Adrenal gland (tissue), 12 donors: Measurements from ENCODE around the gene GPR68. TPM values are rescaled to one million over a fixed set of nuclear protein-coding genes. Genes with fewer than 3 reads are reported as not detected.
A peak's percentile ranks its signal among the peaks of the same experiment; 100 is the strongest.

Experiments
- DNase-seq, 7 donors: peaks; one replicate each; pipeline ENCODE4 v3.0.0-alpha.2; 2019 to 2020
- H3K27ac ChIP-seq, 5 donors: fragments of 200-600 bp; sonication (generic) in 4 of 5; 1 replicate in 3 of 5; 2 replicates in 2 of 5; pipeline versions ENCODE4 v1.5.1 to v1.8.0; 2016 to 2020; ENCODE audit warnings: mild to moderate bottlenecking in 1 of 5
- H3K27me3 ChIP-seq: fragments of 200-600 bp; 2 replicates; pipeline ENCODE4 v1.8.0; 2021
- H3K36me3 ChIP-seq, 2 donors: fragments of 200-600 bp; replicated peaks in 1 of 2; 1 replicate in 1 of 2; 2 replicates in 1 of 2; pipeline versions ENCODE4 v1.5.1 to v1.8.0; 2018 to 2022
- H3K4me1 ChIP-seq, 2 donors: fragments of 200-600 bp; replicated peaks in 1 of 2; 1 replicate in 1 of 2; 2 replicates in 1 of 2; pipeline versions ENCODE4 v1.5.1 to v1.8.0; 2018 to 2021
- H3K4me3 ChIP-seq, 4 donors: fragments of 200-600 bp; sonication (generic) in 3 of 4; one replicate each; pipeline ENCODE4 v1.5.1; 2016 to 2018
- H3K9me3 ChIP-seq, 3 donors: fragments of 200-600 bp; sonication (generic) in 1 of 3; replicated peaks in 1 of 3; 1 replicate in 2 of 3; 2 replicates in 1 of 3; pipeline versions ENCODE4 v1.5.1 to v1.8.0; 2016 to 2021
- CTCF ChIP-seq, 6 experiments: fragments of 450-650 bp in 4 of 6; fragments of 200-600 bp in 2 of 6; sonication (generic) in 1 of 6; IDR thresholded peaks; 1 replicate in 5 of 6; 2 replicates in 1 of 6; pipeline versions ENCODE4 v1.5.1 to v1.8.0; 2016 to 2021; ENCODE audit warnings: antibody characterized with exemption in 6 of 6, mild to moderate bottlenecking in 2 of 6, moderate library complexity in 1 of 6
- POLR2A ChIP-seq, 2 donors: fragments of 450-650 bp; IDR thresholded peaks; one replicate each; pipeline ENCODE4 v1.6.1; 2017; ENCODE audit warnings: antibody characterized with exemption in 2 of 2, mild to moderate bottlenecking in 2 of 2, moderate library complexity in 1 of 2
- WGBS, 4 donors: extraction: QIAGEN DNeasy Blood & Tissue Kit in 2 of 4; methylation state at CpG; one replicate each; pipeline versions ENCODE4 v1.1.5 to v1.1.7; 2013 to 2017; 5-methylcytosine and 5-hydroxymethylcytosine counted together
- intact Hi-C, 2 donors: fragments of 100-400 bp; cut with DNase I; formaldehyde crosslinking; loops; one replicate each; pipeline versions ENCODE4 v1.14.1 to v1.15.0; 2022 to 2023
- polyA plus RNA-seq, 3 donors: library from polyadenylated mRNA; stranded (reverse); fragments of 200-250 nt in 2 of 3; fragments of 350-450 nt in 1 of 3; fragmentation: Illumina TruSeq in 1 of 3; extraction: RNeasy Lipid Tissue Mini Kit (QIAGEN cat#74804) in 1 of 3; gene quantifications; one replicate each; pipeline ENCODE4 v1.2.3, GENCODE V29; 2013 to 2014
- total RNA-seq, 9 donors: library from RNA; depleted of rRNA in 4 of 9; stranded (reverse); fragments of >200 nt in 4 of 9; fragments of 120-200 nt in 1 of 9; fragmentation: NEBNext Ultra II Directional in 1 of 9; extraction: Animal tissue kit (Norgen Biotek cat#: 25700) in 1 of 9; gene quantifications; one replicate each; pipeline versions ENCODE4 v1.1.0 to v1.2.4, GENCODE V29; 2013 to 2023
- donor health status: healthy with polysubstance abuse.
- donor health status: Bipolar disorder and iron deficiency.
- donor health status: DM: yes; HTN: yes; CAD: no.
- donor health status: DM: no; HTN: no; CAD: no.
- donor health status: DM: no; HTN: no; CAD: no.
- donor health status: DM: yes; HTN: yes; CAD: no.

GPR68 gene
- total and polyA plus RNA-seq, 12 donors = 0.28 to 4.5 (median 1.0) TPM; not detected in 1

GRCh38 chr14:91265404-91265803 lies 20.9 kb upstream of the GPR68 start:
- H3K4me1 ChIP-seq = peaks cover 8 to 11% of the 10 kb centered on the region in 2 donors
- no peak for DNase-seq
- H3K27ac ChIP-seq = no peak overlapping the region
- 93 to 94% (median 94%) methylated on average over 7 of the region's 7 CpGs for WGBS, 4 donors
- H3K4me3 ChIP-seq = no peak overlapping the region
- intact Hi-C loops = no loop called here
- no peak for TF ChIP-seq POLR2A (IDR thresholded peaks at IDR 0.05)
- no peak for TF ChIP-seq CTCF (IDR thresholded peaks at IDR 0.05)
- H3K36me3 ChIP-seq = no peaks in the 10 kb centered on the region
- H3K27me3 ChIP-seq = no peaks in the 10 kb centered on the region
- no peaks in the 10 kb centered on the region for H3K9me3 ChIP-seq

GRCh38 chr14:91264151-91265150 lies 19.9 kb upstream of the GPR68 start:
- H3K36me3 ChIP-seq = no peaks in the 10 kb centered on the region
- 12 to 48% (median 21%) methylated on average over 16 to 67 of the region's 69 CpGs for WGBS, 4 donors
- H3K27me3 ChIP-seq = no peaks in the 10 kb centered on the region
- no peaks in the 10 kb centered on the region for H3K9me3 ChIP-seq
- no peak for TF ChIP-seq CTCF (IDR thresholded peaks at IDR 0.05)
- TF ChIP-seq POLR2A (IDR thresholded peaks at IDR 0.05) = no peak
- H3K4me1 ChIP-seq = peaks cover 4 to 8% of the 10 kb centered on the region in 2 donors
- peak in 4 of 7 donors; percentile 33 to 44 (median 42) for DNase-seq
- peak overlapping the region in 1 of 4 donors; percentile 64 for H3K4me3 ChIP-seq
- intact Hi-C loops = no loop called here
- no peak overlapping the region for H3K27ac ChIP-seq

GRCh38 chr14:91263329-91263728 lies 18.8 kb upstream of the GPR68 start:
- H3K27me3 ChIP-seq = no peaks in the 10 kb centered on the region
- intact Hi-C loops = no loop called here
- no peak overlapping the region for H3K27ac ChIP-seq
- H3K4me1 ChIP-seq = peaks cover 0 to 3% of the 10 kb centered on the region in 2 donors
- DNase-seq = no peak
- no peak for TF ChIP-seq POLR2A (IDR thresholded peaks at IDR 0.05)
- TF ChIP-seq CTCF (IDR thresholded peaks at IDR 0.05) = no peak
- WGBS, 4 donors = 89 to 97% (median 93%) methylated on average over 2 of the region's 2 CpGs
- H3K36me3 ChIP-seq = no peaks in the 10 kb centered on the region
- H3K9me3 ChIP-seq = no peaks in the 10 kb centered on the region
- H3K4me3 ChIP-seq = no peak overlapping the region

- Histone ChIP-seq H3K4me3 (no peak overlapping the region), H3K36me3 (no peaks in the 10 kb centered on the region), H3K27ac (no peak overlapping the region), H3K4me1 (peaks cover 3 to 7% of the 10 kb centered on the region in 2 donors), H3K9me3 (no peaks in the 10 kb centered on the region), H3K27me3 (no peaks in the 10 kb centered on the region)
- 85 to 88% (median 86%) methylated on average over 11 of the region's 11 CpGs for WGBS, 4 donors
- TF ChIP-seq POLR2A (IDR thresholded peaks at IDR 0.05) (no peak), CTCF (IDR thresholded peaks at IDR 0.05) (no peak)
- intact Hi-C loops = no loop called here
- DNase-seq = no peak
Observed at GRCh38 chr14:91261986-91262549, 17.6 kb upstream of the GPR68 start.
